ENCODE results near the gene CPEB3.

DNA sequence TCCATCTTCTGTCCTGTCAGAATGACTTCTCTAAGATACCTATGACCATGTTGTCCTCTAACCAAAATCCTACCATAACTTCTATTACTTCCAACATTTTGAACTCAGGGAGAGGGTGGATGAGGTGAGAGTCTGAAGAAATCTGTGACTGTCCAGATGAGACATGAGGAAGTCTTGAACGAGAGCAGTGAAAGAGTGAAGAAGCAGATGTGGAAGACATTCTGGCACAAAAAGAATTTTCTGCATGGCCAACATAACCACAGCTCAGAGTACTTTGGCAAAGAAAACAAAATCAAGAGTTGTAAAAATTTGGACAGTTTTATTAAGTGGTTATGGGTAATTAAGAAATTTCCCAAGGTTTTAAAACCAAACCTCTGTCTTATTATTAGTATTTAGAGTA, 141.6 kb downstream of the CPEB3 start:
- TF ChIP-seq CTCF (IDR thresholded peaks at IDR 0.05; ENCODE audit: borderline replicate concordance, extremely low read depth, low read length, poor library complexity, severe bottlenecking) (no peak), EZH2 (IDR thresholded peaks at IDR 0.05; ENCODE audit: borderline replicate concordance, low read depth, low read length, severe bottlenecking) (no peak)
